Measurements from ENCODE around the gene SMYD3.
"Not testable (repeated sequence)": the region's sequence is repeated elsewhere in the genome, so short reads cannot be mapped to it uniquely, and the experiment has no call there.

DNA sequence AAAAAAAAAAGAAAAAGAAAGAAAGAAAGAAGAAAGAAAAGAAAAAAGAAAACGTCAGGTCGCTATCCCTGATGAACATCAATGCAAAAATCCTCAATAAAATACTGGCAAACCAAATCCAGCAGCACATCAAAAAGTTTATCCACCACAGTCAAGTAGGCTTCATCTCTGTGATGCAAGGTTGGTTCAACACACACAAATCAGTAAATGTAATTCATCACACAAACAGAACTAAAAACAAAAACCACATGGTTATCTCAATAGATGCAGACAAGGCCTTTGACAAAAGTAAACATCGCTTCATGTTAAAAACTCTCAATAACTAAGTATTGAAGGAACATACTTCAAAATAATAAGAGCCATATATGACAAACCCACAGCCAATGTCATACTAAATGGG, 779.0 kb downstream of the SMYD3 start:
- TF ChIP-seq, protein P1, sequence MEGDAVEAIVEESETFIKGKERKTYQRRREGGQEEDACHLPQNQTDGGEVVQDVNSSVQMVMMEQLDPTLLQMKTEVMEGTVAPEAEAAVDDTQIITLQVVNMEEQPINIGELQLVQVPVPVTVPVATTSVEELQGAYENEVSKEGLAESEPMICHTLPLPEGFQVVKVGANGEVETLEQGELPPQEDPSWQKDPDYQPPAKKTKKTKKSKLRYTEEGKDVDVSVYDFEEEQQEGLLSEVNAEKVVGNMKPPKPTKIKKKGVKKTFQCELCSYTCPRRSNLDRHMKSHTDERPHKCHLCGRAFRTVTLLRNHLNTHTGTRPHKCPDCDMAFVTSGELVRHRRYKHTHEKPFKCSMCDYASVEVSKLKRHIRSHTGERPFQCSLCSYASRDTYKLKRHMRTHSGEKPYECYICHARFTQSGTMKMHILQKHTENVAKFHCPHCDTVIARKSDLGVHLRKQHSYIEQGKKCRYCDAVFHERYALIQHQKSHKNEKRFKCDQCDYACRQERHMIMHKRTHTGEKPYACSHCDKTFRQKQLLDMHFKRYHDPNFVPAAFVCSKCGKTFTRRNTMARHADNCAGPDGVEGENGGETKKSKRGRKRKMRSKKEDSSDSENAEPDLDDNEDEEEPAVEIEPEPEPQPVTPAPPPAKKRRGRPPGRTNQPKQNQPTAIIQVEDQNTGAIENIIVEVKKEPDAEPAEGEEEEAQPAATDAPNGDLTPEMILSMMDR (conservative IDR thresholded peaks at IDR 0.05): not testable (repeated sequence)
- TF ChIP-seq EZH2 (IDR thresholded peaks at IDR 0.05; ENCODE audit: low read depth): not testable (repeated sequence)
